Activated CD8-positive, alpha-beta T cell treated with anti-CD3 and anti-CD28 coated beads for 36 hours (primary cell): Measurements from ENCODE around the gene PCDHGC5. TPM values are rescaled to one million over a fixed set of nuclear protein-coding genes. Genes with fewer than 3 reads are reported as not detected.

Experiments
- ATAC-seq: fragments of 200-7000 bp; cut with Tn5 transposase; one replicate; pipeline ENCODE4 v1.10.0; 2021; ENCODE audit warnings: mild to moderate bottlenecking, moderate library complexity
- CTCF ChIA-PET: fragments of 350-600 bp; sonication (Branson Sonifier 250); formaldehyde crosslinking; loops from one replicate; lab custom pipeline; 2021; ENCODE audit warnings: antibody characterized with exemption; lab: Charles Lee
- POLR2A ChIA-PET: fragments of 350-600 bp; sonication (Branson Sonifier 250); formaldehyde crosslinking; loops from one replicate; lab custom pipeline; 2021; ENCODE audit warnings: antibody characterized with exemption; lab: Charles Lee
- DNase-seq: peaks from one replicate; pipeline ENCODE4 v3.0.0-alpha.2; 2020
- H3K27ac Mint-ChIP-seq: one replicate; pipeline ENCODE4 v1.8.0; 2021; ENCODE audit warnings: mild to moderate bottlenecking, mixed read lengths
- H3K27me3 Mint-ChIP-seq: one replicate; pipeline ENCODE4 v1.8.0; 2021; ENCODE audit warnings: mixed read lengths
- H3K36me3 Mint-ChIP-seq: one replicate; pipeline ENCODE4 v1.8.0; 2021; ENCODE audit warnings: low read depth, mixed read lengths
- H3K4me1 Mint-ChIP-seq: one replicate; pipeline ENCODE4 v1.8.0; 2021; ENCODE audit warnings: low read depth, mixed read lengths
- H3K4me3 Mint-ChIP-seq: one replicate; pipeline ENCODE4 v1.8.0; 2021; ENCODE audit warnings: mild to moderate bottlenecking, moderate library complexity, mixed read lengths
- H3K9me3 Mint-ChIP-seq: one replicate; pipeline ENCODE4 v1.8.0; 2021; ENCODE audit warnings: mixed read lengths
- CTCF ChIP-seq: fragments of 200-600 bp; IDR thresholded peaks from one replicate; pipeline ENCODE4 v1.8.0; 2022; ENCODE audit warnings: antibody characterized with exemption, mild to moderate bottlenecking
- intact Hi-C: fragments of 100-400 bp; cut with micrococcal nuclease; formaldehyde crosslinking; loops from one replicate; pipeline ENCODE4 v1.10.0; 2022
- total RNA-seq, 2 experiments: library from RNA; stranded (reverse); gene quantifications; one replicate each; pipeline ENCODE4 v1.2.3, GENCODE V29; 2021

The PCDHGC5 gene
- total RNA-seq, 2 experiments from 2014 or later, result not detected

GRCh38 chr5:141507387-141508091, 18.7 kb downstream of the PCDHGC5 start:
- TF ChIP-seq CTCF, result no peak
- ChIA-PET POLR2A (interaction anchor here (1.2 kb wide), 1 partner anchor 12 kb away, joined by 3 read pairs; no protein-coding TSS in a partner anchor), CTCF (interaction anchor here (1.1 to 9.4 kb wide), 7 partner anchors 15 to 187 kb away, joined by 3 to 122 read pairs (median 8); partner anchors contain the start of genes PCDHGA10, PCDHGA12, PCDHGC3 and TAF7)
- Mint-ChIP-seq H3K27me3 (no peaks in the 10 kb centered on the region), H3K9me3 (no peaks in the 10 kb centered on the region), H3K4me3 (no peak overlapping the region), H3K4me1 (peaks cover 11% of the 10 kb centered on the region), H3K36me3 (no peaks in the 10 kb centered on the region), H3K27ac (no peak overlapping the region)
- intact Hi-C loops, result no loop called here
- DNase-seq (no peak), ATAC-seq (no peak)

- no peak overlapping the region for H3K27ac Mint-ChIP-seq
- ATAC-seq (no peak), DNase-seq (no peak)
- POLR2A ChIA-PET, result interaction anchor here (0.8 kb wide), 1 partner anchor 30 kb away, joined by 3 read pairs; no protein-coding TSS in a partner anchor
- H3K27me3 Mint-ChIP-seq, result no peaks in the 10 kb centered on the region
- intact Hi-C loops, result no loop called here
- CTCF ChIA-PET, result interaction anchor here (1.0 to 9.4 kb wide), 7 partner anchors 15 to 188 kb away, joined by 3 to 122 read pairs (median 4); partner anchors contain the start of genes PCDHGA12, PCDHGB6, PCDHGC3 and TAF7
- no peaks in the 10 kb centered on the region for H3K9me3 Mint-ChIP-seq
- H3K4me3 Mint-ChIP-seq, result no peak overlapping the region
- H3K36me3 Mint-ChIP-seq, result peaks cover 4% of the 10 kb centered on the region
- peaks cover 17% of the 10 kb centered on the region for H3K4me1 Mint-ChIP-seq
- TF ChIP-seq CTCF, result no peak
Observed at GRCh38 chr5:141508440-141508797, 19.5 kb downstream of the PCDHGC5 start.

GRCh38 chr5:141508798-141509611, 20.1 kb downstream of the PCDHGC5 start:
- Mint-ChIP-seq H3K27ac (peak overlapping the region; percentile 43), H3K27me3 (no peaks in the 10 kb centered on the region), H3K4me3 (no peak overlapping the region), H3K9me3 (no peaks in the 10 kb centered on the region), H3K36me3 (peaks cover 9% of the 10 kb centered on the region), H3K4me1 (peaks cover 22% of the 10 kb centered on the region)
- ChIA-PET POLR2A (interaction anchor here (0.8 kb wide), 1 partner anchor 30 kb away, joined by 3 read pairs; no protein-coding TSS in a partner anchor), CTCF (interaction anchor here (0.7 to 9.4 kb wide), 10 partner anchors 14 to 189 kb away, joined by 3 to 122 read pairs (median 4); partner anchors contain the start of genes PCDHGA10, PCDHGA11, PCDHGA12 and PCDHGB6)
- intact Hi-C loops, result no loop called here
- DNase-seq (peak; percentile 64), ATAC-seq (peak; percentile 31)
- no peak for TF ChIP-seq CTCF

- peaks cover 34% of the 10 kb centered on the region for H3K4me1 Mint-ChIP-seq
- H3K27me3 Mint-ChIP-seq, result no peaks in the 10 kb centered on the region
- CTCF ChIA-PET, result interaction anchor here (1.0 to 9.4 kb wide), 7 partner anchors 13 to 190 kb away, joined by 3 to 122 read pairs (median 27); partner anchors contain the start of genes PCDHGA10, PCDHGA11, PCDHGA12 and PCDHGB7
- DNase-seq (no peak), ATAC-seq (no peak)
- no peaks in the 10 kb centered on the region for H3K9me3 Mint-ChIP-seq
- H3K36me3 Mint-ChIP-seq, result peaks cover 17% of the 10 kb centered on the region
- intact Hi-C loops, result loop anchor here (5.0 to 10.0 kb wide), 2 partner anchors 98 to 185 kb away; partner anchors contain the start of genes PCDHGA10 and TAF7
- no peak overlapping the region for H3K27ac Mint-ChIP-seq
- POLR2A ChIA-PET, result no interaction called here
- no peak for TF ChIP-seq CTCF
- no peak overlapping the region for H3K4me3 Mint-ChIP-seq
Observed at GRCh38 chr5:141510160-141510559, 21.3 kb downstream of the PCDHGC5 start.
